Pons (tissue), 1 donor: ENCODE measurements around the gene SCAP.
"Not testable (repeated sequence)": the region's sequence is repeated elsewhere in the genome, so short reads cannot be mapped to it uniquely, and the experiment has no call there.

Experiments
- DNase-seq: peaks from one replicate; pipeline ENCODE4 v3.0.0-alpha.2; 2016; ENCODE audit warnings: low spot score

SCAP gene

GRCh38 chr3:47475570-47476329 lies at the start of gene SCAP:
Gene SCAP, minus strand, starts transcription at chr3:47475941. Its CDS starts 32,948 bp downstream, at chr3:47442993.
- DNase-seq = peak; percentile 80

- no peak for DNase-seq
Observed at GRCh38 chr3:47523310-47524073, 47.8 kb upstream of the SCAP start.

GRCh38 chr3:47522082-47522987 lies 46.6 kb upstream of the SCAP start:
- DNase-seq = peak; percentile 86

- no peak for DNase-seq
Observed at GRCh38 chr3:47520756-47521155, 45.0 kb upstream of the SCAP start.

- DNase-seq = no peak
Observed at GRCh38 chr3:47517937-47518336, 42.2 kb upstream of the SCAP start.

- no peak for DNase-seq
Observed at GRCh38 chr3:47515864-47516319, 40.2 kb upstream of the SCAP start.

GRCh38 chr3:47515100-47515499 lies 39.4 kb upstream of the SCAP start:
- no peak for DNase-seq

- DNase-seq = peak; percentile 93
Observed at GRCh38 chr3:47513125-47513929, 37.6 kb upstream of the SCAP start, which contains the start of gene ELP6. Gene ELP6, minus strand, starts transcription at chr3:47513712. Its CDS starts 122 bp downstream, at chr3:47513590.

- DNase-seq = no peak
Observed at GRCh38 chr3:47512416-47513124, 36.8 kb upstream of the SCAP start.

- DNase-seq = not testable (repeated sequence)
Observed at GRCh38 chr3:47505267-47505666, 29.5 kb upstream of the SCAP start.

- DNase-seq = no peak
Observed at GRCh38 chr3:47504113-47504512, 28.4 kb upstream of the SCAP start.

GRCh38 chr3:47503033-47503432 lies 27.3 kb upstream of the SCAP start:
- DNase-seq = no peak

- DNase-seq = no peak
Observed at GRCh38 chr3:47496892-47497291, 21.2 kb upstream of the SCAP start.

GRCh38 chr3:47495886-47496285 lies 20.1 kb upstream of the SCAP start:
- DNase-seq = no peak

- DNase-seq = no peak
Observed at GRCh38 chr3:47495111-47495510, 19.4 kb upstream of the SCAP start.

- DNase-seq = no peak
Observed at GRCh38 chr3:47491777-47492176, 16.0 kb upstream of the SCAP start.

GRCh38 chr3:47491186-47491585 lies 15.4 kb upstream of the SCAP start:
- DNase-seq = no peak

GRCh38 chr3:47487265-47487664 lies 11.5 kb upstream of the SCAP start:
- DNase-seq = no peak

GRCh38 chr3:47485812-47486211 lies 10.1 kb upstream of the SCAP start:
- DNase-seq = no peak

GRCh38 chr3:47482366-47482765 lies 6.6 kb upstream of the SCAP start:
- no peak for DNase-seq

- not testable (repeated sequence) for DNase-seq
Observed at GRCh38 chr3:47481763-47482162, 6.0 kb upstream of the SCAP start.
